OCI-LY1 (cell line): ENCODE results near the gene PRELID1.

Source experiments
- H2AFZ ChIP-seq: fragments of 200-600 bp; sonication (generic), shearing (Covaris generic); 2 replicates; pipeline ENCODE4 v1.6.0; 2014; ENCODE audit warnings: antibody characterized with exemption, mild to moderate bottlenecking, low read length
- H3F3A ChIP-seq: fragments of 200-600 bp; sonication (generic), shearing (Covaris generic); 2 replicates; pipeline ENCODE4 v1.6.0; 2014; ENCODE audit warnings: mild to moderate bottlenecking, antibody characterized with exemption, low read length, moderate library complexity; ENCODE audit not compliant: insufficient read depth
- H3K27ac ChIP-seq: fragments of 200-600 bp; sonication (generic); 2 replicates; pipeline ENCODE4 v1.5.1; 2014; ENCODE audit warnings: low read length, mixed run types, mild to moderate bottlenecking, low read depth; ENCODE audit not compliant: poor library complexity, severe bottlenecking
- H3K27me3 ChIP-seq: fragments of 200-600 bp; sonication (generic); 2 replicates; pipeline ENCODE4 v1.6.0; 2014; ENCODE audit warnings: antibody characterized with exemption, mild to moderate bottlenecking, low read length, moderate library complexity; ENCODE audit not compliant: insufficient read depth
- H3K36me3 ChIP-seq: fragments of 200-600 bp; sonication (generic); 2 replicates; pipeline ENCODE4 v1.6.1; 2014; ENCODE audit warnings: mild to moderate bottlenecking, antibody characterized with exemption, low read length, moderate library complexity, mixed read lengths; ENCODE audit not compliant: insufficient read depth
- H3K4me1 ChIP-seq: fragments of 200-600 bp; sonication (generic); 2 replicates; pipeline ENCODE4 v1.5.1; 2014; ENCODE audit warnings: mild to moderate bottlenecking, low read length, moderate library complexity; ENCODE audit not compliant: insufficient read depth, severe bottlenecking
- H3K4me2 ChIP-seq: fragments of 200-600 bp; sonication (generic), shearing (Covaris generic); 2 replicates; pipeline ENCODE4 v1.6.1; 2014; ENCODE audit warnings: low read length
- H3K4me3 ChIP-seq: fragments of 200-600 bp; sonication (generic); 2 replicates; pipeline ENCODE4 v1.5.1; 2014; ENCODE audit warnings: low read length, low read depth, mild to moderate bottlenecking, mixed read lengths; ENCODE audit not compliant: poor library complexity, severe bottlenecking
- H3K79me2 ChIP-seq: fragments of 200-600 bp; shearing (Covaris generic); 2 replicates; pipeline ENCODE4 v1.6.1; 2016; ENCODE audit warnings: mixed run types, low read length, mixed read lengths; ENCODE audit not compliant: insufficient read depth
- H3K9ac ChIP-seq: fragments of 200-600 bp; sonication (generic), shearing (Covaris generic); 2 replicates; pipeline ENCODE4 v1.6.1; 2014; ENCODE audit warnings: mild to moderate bottlenecking, low read length, mixed read lengths
- H3K9me2 ChIP-seq: fragments of 200-600 bp; sonication (generic), shearing (Covaris generic); 2 replicates; pipeline ENCODE4 v1.6.1; 2014; ENCODE audit warnings: low read depth, mild to moderate bottlenecking, low read length, mixed read lengths
- H3K9me3 ChIP-seq: fragments of 200-600 bp; shearing (Covaris generic); 2 replicates; pipeline ENCODE4 v1.6.1; 2014; ENCODE audit warnings: low read length, mixed read lengths
- H4K20me1 ChIP-seq: fragments of 200-600 bp; sonication (generic), shearing (Covaris generic); 2 replicates; pipeline ENCODE4 v1.6.0; 2016; ENCODE audit warnings: mild to moderate bottlenecking, low read length; ENCODE audit not compliant: insufficient read depth
- EZH2 ChIP-seq: fragments of 200-600 bp; sonication (generic), shearing (Covaris generic); IDR thresholded peaks from 2 replicates; pipeline ENCODE4 v1.8.0; 2017; ENCODE audit warnings: borderline replicate concordance, mixed run types, mild to moderate bottlenecking, antibody characterized with exemption, low read length, moderate library complexity, mixed read lengths
- TF ChIP-seq, protein P1 (sequence below): fragments of 200-600 bp; sonication (generic), shearing (Covaris generic); IDR thresholded peaks from 2 replicates; pipeline ENCODE4 v1.5.1; 2017; ENCODE audit warnings: mild to moderate bottlenecking, antibody characterized with exemption, low read length, moderate library complexity, mixed read lengths

The PRELID1 gene

DNA sequence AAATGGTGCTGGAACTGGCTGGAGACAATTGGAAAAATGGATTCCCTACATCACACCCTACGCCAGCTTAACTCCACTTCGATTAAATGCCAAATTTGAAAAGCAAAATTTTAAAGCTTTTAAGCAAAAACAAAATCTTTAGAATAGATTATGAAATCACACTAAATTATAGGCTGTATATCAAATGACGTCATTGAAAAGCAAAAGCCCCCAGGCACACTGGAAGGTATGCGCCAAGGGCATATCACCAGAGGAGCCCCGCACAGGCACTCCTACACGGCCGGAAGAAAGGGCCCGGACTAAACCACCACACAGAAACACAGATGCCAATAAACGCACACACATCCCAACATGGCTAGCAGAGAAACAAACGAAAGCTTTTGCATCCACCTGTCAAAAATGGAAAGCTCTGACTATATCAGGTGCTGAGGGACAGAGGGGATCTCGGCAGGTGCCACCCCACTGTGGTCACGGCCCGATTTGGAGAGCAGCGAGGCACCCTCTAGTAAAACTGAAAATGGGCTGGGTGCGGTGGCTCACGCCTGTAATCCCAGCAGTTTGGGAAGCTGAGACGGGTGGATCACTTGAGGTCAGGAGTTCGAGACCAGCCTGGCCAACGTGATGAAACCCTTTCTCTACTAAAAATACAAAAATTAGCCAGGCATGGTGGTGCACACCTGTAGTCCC lies 25.1 kb downstream of the PRELID1 start:
- Histone ChIP-seq H3K27me3 (no peaks in the 10 kb centered on the region), H3K9me3 (no peaks in the 10 kb centered on the region), H2AFZ (no peak overlapping the region), H4K20me1 (no peaks in the 10 kb centered on the region), H3K9ac (no peak overlapping the region), H3K27ac (no peak overlapping the region), H3K4me1 (no peaks in the 10 kb centered on the region), H3K4me2 (no peak overlapping the region), H3K9me2 (no peaks in the 10 kb centered on the region), H3K79me2 (no peaks in the 10 kb centered on the region), H3K36me3 (peaks cover 35% of the 10 kb centered on the region), H3F3A (no peaks in the 10 kb centered on the region), H3K4me3 (no peak overlapping the region)
- no peak for TF ChIP-seq EZH2
- TF ChIP-seq, protein P1, sequence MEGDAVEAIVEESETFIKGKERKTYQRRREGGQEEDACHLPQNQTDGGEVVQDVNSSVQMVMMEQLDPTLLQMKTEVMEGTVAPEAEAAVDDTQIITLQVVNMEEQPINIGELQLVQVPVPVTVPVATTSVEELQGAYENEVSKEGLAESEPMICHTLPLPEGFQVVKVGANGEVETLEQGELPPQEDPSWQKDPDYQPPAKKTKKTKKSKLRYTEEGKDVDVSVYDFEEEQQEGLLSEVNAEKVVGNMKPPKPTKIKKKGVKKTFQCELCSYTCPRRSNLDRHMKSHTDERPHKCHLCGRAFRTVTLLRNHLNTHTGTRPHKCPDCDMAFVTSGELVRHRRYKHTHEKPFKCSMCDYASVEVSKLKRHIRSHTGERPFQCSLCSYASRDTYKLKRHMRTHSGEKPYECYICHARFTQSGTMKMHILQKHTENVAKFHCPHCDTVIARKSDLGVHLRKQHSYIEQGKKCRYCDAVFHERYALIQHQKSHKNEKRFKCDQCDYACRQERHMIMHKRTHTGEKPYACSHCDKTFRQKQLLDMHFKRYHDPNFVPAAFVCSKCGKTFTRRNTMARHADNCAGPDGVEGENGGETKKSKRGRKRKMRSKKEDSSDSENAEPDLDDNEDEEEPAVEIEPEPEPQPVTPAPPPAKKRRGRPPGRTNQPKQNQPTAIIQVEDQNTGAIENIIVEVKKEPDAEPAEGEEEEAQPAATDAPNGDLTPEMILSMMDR = no peak

DNA sequence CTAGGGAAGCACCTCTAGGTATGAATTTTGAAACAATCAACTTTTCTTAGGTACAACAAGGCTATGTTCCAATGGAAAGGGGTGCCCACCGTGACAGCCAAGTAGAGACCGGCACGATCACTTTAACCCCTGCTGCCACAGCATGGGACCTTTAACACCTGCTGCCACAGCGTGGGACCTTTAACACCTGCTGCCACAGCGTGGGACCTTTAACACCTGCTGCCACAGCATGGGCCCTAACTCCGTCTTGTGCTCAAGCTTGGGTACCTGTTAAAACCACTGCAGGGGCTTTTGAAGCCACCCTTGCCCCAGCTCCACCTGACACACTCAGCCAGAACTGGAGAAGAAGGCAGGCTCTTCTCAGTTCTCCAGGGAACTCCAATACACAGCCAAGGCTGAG lies 26.3 kb downstream of the PRELID1 start:
- Histone ChIP-seq H3K4me1 (no peaks in the 10 kb centered on the region), H3K4me3 (no peak overlapping the region), H3K36me3 (peaks cover 47% of the 10 kb centered on the region), H3K9me2 (no peaks in the 10 kb centered on the region), H3K27me3 (no peaks in the 10 kb centered on the region), H3K27ac (no peak overlapping the region), H4K20me1 (no peaks in the 10 kb centered on the region), H3K9me3 (no peaks in the 10 kb centered on the region), H3K79me2 (no peaks in the 10 kb centered on the region), H3F3A (no peaks in the 10 kb centered on the region), H3K9ac (no peak overlapping the region), H3K4me2 (no peak overlapping the region), H2AFZ (no peak overlapping the region)
- TF ChIP-seq EZH2 = no peak
- TF ChIP-seq, protein P1 = no peak

DNA sequence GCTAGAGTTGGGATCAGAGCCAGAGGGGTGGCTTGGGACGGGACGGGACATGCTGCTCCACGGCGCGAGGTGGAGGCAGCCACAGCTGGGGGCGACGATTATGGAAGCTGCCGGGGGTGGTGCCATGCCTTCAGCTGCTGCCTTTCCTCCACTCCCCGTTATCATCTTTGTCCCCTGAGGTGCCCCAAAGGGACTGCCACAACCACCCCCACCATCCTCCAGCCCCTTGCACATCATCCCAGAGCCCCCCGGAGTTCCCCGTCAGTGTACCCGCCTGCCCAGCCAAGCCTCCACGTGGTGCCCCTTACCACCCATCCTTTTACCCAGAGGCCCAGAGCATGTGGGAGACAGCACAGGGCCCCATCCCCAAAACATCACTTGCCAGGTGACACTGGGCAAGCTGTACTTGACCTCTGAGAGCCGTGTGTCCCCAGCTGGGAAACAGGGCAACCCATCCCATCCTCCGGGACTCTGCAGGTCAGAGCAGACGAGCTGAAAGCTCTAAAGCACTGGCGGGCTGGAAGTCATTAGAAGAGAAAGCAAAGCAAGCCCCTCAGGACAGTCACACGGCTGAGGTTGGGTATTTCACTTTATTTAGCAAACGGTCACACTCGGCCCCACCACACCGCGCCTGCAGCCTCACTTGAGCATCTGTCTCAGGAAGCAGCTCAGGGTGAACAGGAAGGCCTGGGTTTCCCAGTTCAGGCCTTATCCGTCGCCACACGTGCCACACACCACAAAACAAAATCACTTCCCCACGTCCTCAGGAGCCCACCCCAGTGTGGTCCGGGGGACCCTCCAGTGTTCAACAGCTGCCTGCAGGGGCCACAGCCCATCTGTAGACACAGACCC lies 27.6 kb downstream of the PRELID1 start:
- no peaks in the 10 kb centered on the region for H3K9me3 ChIP-seq
- H4K20me1 ChIP-seq = no peaks in the 10 kb centered on the region
- H3K27me3 ChIP-seq = no peaks in the 10 kb centered on the region
- no peaks in the 10 kb centered on the region for H3K9me2 ChIP-seq
- TF ChIP-seq EZH2 = no peak
- TF ChIP-seq, protein P1 = no peak
- H3K79me2 ChIP-seq = no peaks in the 10 kb centered on the region
- no peak overlapping the region for H3K9ac ChIP-seq
- H3K36me3 ChIP-seq = peaks cover 60% of the 10 kb centered on the region
- H3K4me1 ChIP-seq = no peaks in the 10 kb centered on the region
- H3K4me2 ChIP-seq = no peak overlapping the region
- no peak overlapping the region for H2AFZ ChIP-seq
- no peak overlapping the region for H3K27ac ChIP-seq
- H3F3A ChIP-seq = no peaks in the 10 kb centered on the region
- H3K4me3 ChIP-seq = no peak overlapping the region
